Lower leg skin (tissue), 3 donors: ENCODE data around the gene CTBP2.

ENCODE experiments used
- POLR2A ChIP-seq, 2 donors: fragments of 450-650 bp; IDR thresholded peaks; one replicate each; pipeline ENCODE4 v1.6.1; 2016 to 2017; ENCODE audit warnings: antibody characterized with exemption in 2 of 2, mild to moderate bottlenecking in 1 of 2, moderate library complexity in 1 of 2
- TF ChIP-seq, protein P1 (sequence below), 3 donors: fragments of 450-650 bp; IDR thresholded peaks; one replicate each; pipeline ENCODE4 v1.5.1; 2016; ENCODE audit warnings: antibody characterized with exemption in 3 of 3, mild to moderate bottlenecking in 3 of 3, moderate library complexity in 2 of 3

DNA sequence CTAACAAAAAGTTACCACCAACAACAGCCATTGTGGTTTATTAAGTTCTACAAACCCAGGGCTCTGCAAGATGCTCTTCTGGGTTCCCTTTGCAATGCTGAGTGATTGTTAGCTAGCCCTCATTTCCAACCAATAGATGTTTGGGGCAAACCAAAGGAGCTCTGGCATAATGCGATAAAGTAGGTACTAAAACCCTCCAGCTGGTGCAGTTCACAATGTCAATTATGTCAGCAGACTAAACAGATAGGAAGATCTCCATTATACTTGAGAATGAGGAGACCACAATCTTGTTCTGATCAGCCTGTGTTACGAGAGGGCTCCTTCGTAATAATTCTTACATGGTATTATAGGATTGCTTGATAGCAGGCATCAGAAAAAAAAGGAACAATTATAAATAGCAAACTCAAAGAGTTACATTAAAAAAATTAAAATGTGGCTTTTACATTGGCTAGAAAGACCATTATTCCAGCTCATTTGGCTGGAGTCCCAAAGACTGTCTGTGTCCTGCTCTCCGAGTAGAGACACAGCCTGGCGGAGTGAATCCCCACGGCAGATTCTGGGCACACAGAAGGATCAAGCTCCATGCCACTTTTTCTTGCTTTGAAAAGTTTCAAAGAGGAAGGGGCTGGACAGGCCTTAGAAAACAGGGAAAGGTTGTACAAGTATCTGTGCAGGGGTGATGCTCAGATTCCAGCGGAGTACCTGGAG is 124.6 kb downstream of the CTBP2 start:
- TF ChIP-seq, protein P1, sequence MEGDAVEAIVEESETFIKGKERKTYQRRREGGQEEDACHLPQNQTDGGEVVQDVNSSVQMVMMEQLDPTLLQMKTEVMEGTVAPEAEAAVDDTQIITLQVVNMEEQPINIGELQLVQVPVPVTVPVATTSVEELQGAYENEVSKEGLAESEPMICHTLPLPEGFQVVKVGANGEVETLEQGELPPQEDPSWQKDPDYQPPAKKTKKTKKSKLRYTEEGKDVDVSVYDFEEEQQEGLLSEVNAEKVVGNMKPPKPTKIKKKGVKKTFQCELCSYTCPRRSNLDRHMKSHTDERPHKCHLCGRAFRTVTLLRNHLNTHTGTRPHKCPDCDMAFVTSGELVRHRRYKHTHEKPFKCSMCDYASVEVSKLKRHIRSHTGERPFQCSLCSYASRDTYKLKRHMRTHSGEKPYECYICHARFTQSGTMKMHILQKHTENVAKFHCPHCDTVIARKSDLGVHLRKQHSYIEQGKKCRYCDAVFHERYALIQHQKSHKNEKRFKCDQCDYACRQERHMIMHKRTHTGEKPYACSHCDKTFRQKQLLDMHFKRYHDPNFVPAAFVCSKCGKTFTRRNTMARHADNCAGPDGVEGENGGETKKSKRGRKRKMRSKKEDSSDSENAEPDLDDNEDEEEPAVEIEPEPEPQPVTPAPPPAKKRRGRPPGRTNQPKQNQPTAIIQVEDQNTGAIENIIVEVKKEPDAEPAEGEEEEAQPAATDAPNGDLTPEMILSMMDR (IDR thresholded peaks at IDR 0.05): no peak
- no peak for TF ChIP-seq POLR2A (IDR thresholded peaks at IDR 0.05)
